HepG2 (cell line): ENCODE results near the gene DCLRE1C.

Experiments
- BRCA1 ChIP-seq: sonication (generic); formaldehyde crosslinking; IDR thresholded peaks from 2 replicates; pipeline ENCODE4 v1.4.0; 2020; ENCODE audit warnings: missing genetic modification reagents
- CENPX ChIP-seq: sonication (generic); formaldehyde crosslinking; IDR thresholded peaks from 2 replicates; pipeline ENCODE4 v1.9.0; 2021; ENCODE audit warnings: mild to moderate bottlenecking, missing genetic modification reagents, moderate library complexity
- CHCHD3 ChIP-seq: sonication (generic); formaldehyde crosslinking; IDR thresholded peaks from 2 replicates; pipeline ENCODE4 v1.8.0; 2022; ENCODE audit warnings: mild to moderate bottlenecking, missing genetic modification reagents, moderate library complexity
- JARID2 ChIP-seq: sonication (generic); formaldehyde crosslinking; IDR thresholded peaks from 2 replicates; pipeline ENCODE4 v1.8.1; 2023; ENCODE audit warnings: missing genetic modification reagents, inconsistent platforms; ENCODE audit not compliant: insufficient replicate concordance
- KLF12 ChIP-seq: sonication (generic); formaldehyde crosslinking; IDR thresholded peaks from 2 replicates; pipeline ENCODE4 v1.4.0; 2020; ENCODE audit warnings: missing genetic modification reagents, borderline replicate concordance
- PHF8 ChIP-seq: sonication (generic); formaldehyde crosslinking; IDR thresholded peaks from 2 replicates; pipeline ENCODE4 v1.5.0; 2020; ENCODE audit warnings: missing genetic modification reagents
- SMAD1 ChIP-seq: sonication (generic); formaldehyde crosslinking; IDR thresholded peaks from 2 replicates; pipeline ENCODE4 v1.4.0; 2020; ENCODE audit warnings: missing genetic modification reagents, low read depth, mild to moderate bottlenecking, borderline replicate concordance
- TAF1 ChIP-seq: sonication (generic); formaldehyde crosslinking; IDR thresholded peaks from 2 replicates; pipeline ENCODE4 v1.4.0; 2020; ENCODE audit warnings: missing genetic modification reagents
- TGIF2 ChIP-seq: IDR thresholded peaks from 2 replicates; pipeline ENCODE4 v1.6.1; 2016; ENCODE audit warnings: control low read depth, missing compliant biosample characterization
- ZNF720 ChIP-seq: sonication (generic); formaldehyde crosslinking; IDR thresholded peaks from 2 replicates; pipeline ENCODE4 v1.4.0; 2020; ENCODE audit warnings: missing genetic modification reagents
- ZNF780A ChIP-seq: sonication (generic); formaldehyde crosslinking; IDR thresholded peaks from 2 replicates; pipeline ENCODE4 v1.8.0; 2022; ENCODE audit warnings: mild to moderate bottlenecking, missing genetic modification reagents, moderate library complexity
- TF ChIP-seq, protein P1 (sequence below): sonication (generic); formaldehyde crosslinking; IDR thresholded peaks from 2 replicates; pipeline ENCODE4 v1.4.0; 2020; ENCODE audit warnings: missing genetic modification reagents

DNA sequence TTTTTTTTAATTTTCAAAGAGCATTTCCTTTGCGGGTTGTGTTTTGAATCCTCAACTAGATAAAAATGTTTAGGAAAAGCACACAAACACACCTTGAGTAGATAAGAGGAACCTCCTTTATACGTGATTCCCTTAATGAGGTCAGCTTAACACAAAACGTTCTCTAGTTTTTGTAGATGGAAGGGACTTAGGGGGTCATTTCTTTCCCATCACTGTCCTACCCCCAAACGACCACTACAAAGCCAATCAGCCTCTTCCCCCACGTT is 74.0 kb downstream of the DCLRE1C start:
- no peak for TF ChIP-seq CHCHD3 (CRISPR knock-in tag)
- no peak for TF ChIP-seq CENPX (CRISPR knock-in tag)
- TF ChIP-seq PHF8 (CRISPR knock-in tag), result no peak
- TF ChIP-seq TAF1 (CRISPR knock-in tag), result no peak
- no peak for TF ChIP-seq KLF12 (CRISPR knock-in tag)
- TF ChIP-seq TGIF2, result no peak
- TF ChIP-seq, protein P1, sequence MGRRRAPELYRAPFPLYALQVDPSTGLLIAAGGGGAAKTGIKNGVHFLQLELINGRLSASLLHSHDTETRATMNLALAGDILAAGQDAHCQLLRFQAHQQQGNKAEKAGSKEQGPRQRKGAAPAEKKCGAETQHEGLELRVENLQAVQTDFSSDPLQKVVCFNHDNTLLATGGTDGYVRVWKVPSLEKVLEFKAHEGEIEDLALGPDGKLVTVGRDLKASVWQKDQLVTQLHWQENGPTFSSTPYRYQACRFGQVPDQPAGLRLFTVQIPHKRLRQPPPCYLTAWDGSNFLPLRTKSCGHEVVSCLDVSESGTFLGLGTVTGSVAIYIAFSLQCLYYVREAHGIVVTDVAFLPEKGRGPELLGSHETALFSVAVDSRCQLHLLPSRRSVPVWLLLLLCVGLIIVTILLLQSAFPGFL (CRISPR knock-in tag), result no peak
- TF ChIP-seq ZNF720, result no peak
- no peak for TF ChIP-seq BRCA1 (CRISPR knock-in tag)
- TF ChIP-seq SMAD1 (CRISPR knock-in tag), result no peak
- no peak for TF ChIP-seq ZNF780A
- no peak for TF ChIP-seq JARID2
